Bone marrow (tissue), 2 donors: ENCODE data around the gene OR2H1.

Experiments
- DNase-seq, 2 donors: peaks; one replicate each; lab custom pipeline; 2025; lab: John Stamatoyannopoulos, UW

Gene OR2H1

GRCh38 chr6:29510746-29511300 is 53.9 kb downstream of the OR2H1 start:
- DNase-seq, result no peak
